AG04450 (cell line): ENCODE results near the gene SLC33A1. TPM values are rescaled to one million over a fixed set of nuclear protein-coding genes. Genes with fewer than 3 reads are reported as not detected.

Source experiments
- polyA plus RNA-seq: library from polyadenylated mRNA; depleted of rRNA; stranded (reverse); fragments of >200 nt; gene quantifications from 2 replicates; pipeline ENCODE4 v1.2.3, GENCODE V29; 2011; rRNA removed

Gene SLC33A1
- polyA plus RNA-seq, 1 experiment, result 27.8 TPM

Other genes starting within 250 kb of the SLC33A1 start
- 0.04 TPM in 1 of 2 replicates, not detected in the other for gene PLCH1, start 109.4 kb downstream of the SLC33A1 start, polyA plus RNA-seq
- gene C3orf33, start 48.1 kb downstream of the SLC33A1 start, polyA plus RNA-seq, result 2.5 and 2.9 TPM in 2 replicates
- gene GMPS, start 16.2 kb upstream of the SLC33A1 start, polyA plus RNA-seq, result 43.9 and 69.2 TPM in 2 replicates